A549 (cell line): Measurements from ENCODE around the gene MLLT3.

Experiments
- JUN ChIP-seq, 2 experiments: fragments of >200 bp; sonication (Bioruptor Twin); formaldehyde crosslinking; IDR thresholded peaks; 2 replicates in 1 of 2; 3 replicates in 1 of 2; pipeline ENCODE4 v1.6.1; 2016 to 2017
- KDM1A ChIP-seq: fragments of 200-600 bp; sonication (generic); IDR thresholded peaks from 2 replicates; pipeline ENCODE4 v1.6.1; 2016; ENCODE audit warnings: low read depth, mild to moderate bottlenecking
- PHF8 ChIP-seq: fragments of 200-600 bp; sonication (generic); IDR thresholded peaks from 2 replicates; pipeline ENCODE4 v1.6.1; 2016; ENCODE audit warnings: low read depth, mild to moderate bottlenecking, antibody characterized with exemption, moderate library complexity, borderline replicate concordance
- POLR2A ChIP-seq: IDR thresholded peaks from 2 replicates; pipeline ENCODE4 v1.6.1; 2012; ENCODE audit warnings: mild to moderate bottlenecking, low read length
- RAD21 ChIP-seq, 2 experiments: fragments of >200 bp in 1 of 2; sonication (Bioruptor Twin) in 1 of 2; formaldehyde crosslinking in 1 of 2; IDR thresholded peaks in 1 of 2; conservative IDR thresholded peaks in 1 of 2; 2 replicates in 1 of 2; 3 replicates in 1 of 2; pipeline ENCODE4 v1.6.1; 2012 to 2018; ENCODE audit warnings: inconsistent platforms in 1 of 2
- RCOR1 ChIP-seq: fragments of 150-350 bp; IDR thresholded peaks from 2 replicates; pipeline ENCODE4 v1.6.1; 2014; ENCODE audit warnings: antibody characterized with exemption, low read length, low read depth
- TF ChIP-seq, protein P1 (sequence below): IDR thresholded peaks from 2 replicates; pipeline ENCODE4 v1.6.1; 2012; ENCODE audit warnings: low read depth, borderline replicate concordance
- TF ChIP-seq, protein P2 (sequence below): fragments of >200 bp; sonication (Bioruptor Twin); formaldehyde crosslinking; IDR thresholded peaks from 3 replicates; pipeline ENCODE4 v1.5.1; 2016

DNA sequence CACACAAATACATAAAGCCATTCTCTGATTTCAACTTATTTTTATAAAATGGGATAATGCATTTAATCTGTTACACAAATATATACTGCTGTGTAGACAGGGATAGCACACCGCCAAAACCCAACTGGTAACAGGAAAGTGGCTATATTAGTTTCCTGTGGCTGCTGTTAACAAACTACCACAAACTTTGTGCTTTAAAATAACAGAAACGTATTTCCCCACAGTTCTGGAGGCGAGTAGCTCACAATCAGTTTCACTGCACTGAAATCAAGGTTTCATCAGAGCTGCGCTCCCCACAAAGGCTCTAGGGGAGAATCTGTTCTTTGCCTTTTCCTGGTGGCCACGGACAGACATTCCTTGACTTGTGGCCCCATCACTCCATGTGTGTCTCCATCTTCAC is 94.0 kb downstream of the MLLT3 start:
- TF ChIP-seq, protein P1, sequence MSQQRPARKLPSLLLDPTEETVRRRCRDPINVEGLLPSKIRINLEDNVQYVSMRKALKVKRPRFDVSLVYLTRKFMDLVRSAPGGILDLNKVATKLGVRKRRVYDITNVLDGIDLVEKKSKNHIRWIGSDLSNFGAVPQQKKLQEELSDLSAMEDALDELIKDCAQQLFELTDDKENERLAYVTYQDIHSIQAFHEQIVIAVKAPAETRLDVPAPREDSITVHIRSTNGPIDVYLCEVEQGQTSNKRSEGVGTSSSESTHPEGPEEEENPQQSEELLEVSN = no peak
- TF ChIP-seq POLR2A (no peak), RAD21 (conservative IDR thresholded peaks at IDR 0.05 in 1 of 2, IDR thresholded peaks at IDR 0.05 in 1 of 2) (no peak), PHF8 (no peak), KDM1A (no peak), JUN (IDR thresholded peaks at IDR 0.05) (no peak), RCOR1 (no peak)
- TF ChIP-seq, protein P2, sequence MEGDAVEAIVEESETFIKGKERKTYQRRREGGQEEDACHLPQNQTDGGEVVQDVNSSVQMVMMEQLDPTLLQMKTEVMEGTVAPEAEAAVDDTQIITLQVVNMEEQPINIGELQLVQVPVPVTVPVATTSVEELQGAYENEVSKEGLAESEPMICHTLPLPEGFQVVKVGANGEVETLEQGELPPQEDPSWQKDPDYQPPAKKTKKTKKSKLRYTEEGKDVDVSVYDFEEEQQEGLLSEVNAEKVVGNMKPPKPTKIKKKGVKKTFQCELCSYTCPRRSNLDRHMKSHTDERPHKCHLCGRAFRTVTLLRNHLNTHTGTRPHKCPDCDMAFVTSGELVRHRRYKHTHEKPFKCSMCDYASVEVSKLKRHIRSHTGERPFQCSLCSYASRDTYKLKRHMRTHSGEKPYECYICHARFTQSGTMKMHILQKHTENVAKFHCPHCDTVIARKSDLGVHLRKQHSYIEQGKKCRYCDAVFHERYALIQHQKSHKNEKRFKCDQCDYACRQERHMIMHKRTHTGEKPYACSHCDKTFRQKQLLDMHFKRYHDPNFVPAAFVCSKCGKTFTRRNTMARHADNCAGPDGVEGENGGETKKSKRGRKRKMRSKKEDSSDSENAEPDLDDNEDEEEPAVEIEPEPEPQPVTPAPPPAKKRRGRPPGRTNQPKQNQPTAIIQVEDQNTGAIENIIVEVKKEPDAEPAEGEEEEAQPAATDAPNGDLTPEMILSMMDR = no peak
